GM23248 (cell line): ENCODE measurements around the gene HS3ST3B1. TPM values are rescaled to one million over a fixed set of nuclear protein-coding genes. Genes with fewer than 3 reads are reported as not detected.

Experiments
- DNase-seq: peaks from one replicate; pipeline ENCODE4 v3.0.0-alpha.2; 2015
- H2AFZ ChIP-seq: fragments of 200-600 bp; sonication (generic); 2 replicates; pipeline ENCODE4 v1.6.1; 2016; ENCODE audit warnings: antibody characterized with exemption
- H3F3A ChIP-seq: fragments of 200-600 bp; sonication (generic); 2 replicates; pipeline ENCODE4 v1.6.1; 2016; ENCODE audit warnings: mild to moderate bottlenecking, antibody characterized with exemption, mixed run types; ENCODE audit not compliant: insufficient read depth
- H3K27ac ChIP-seq: fragments of 200-600 bp; sonication (generic); 2 replicates; pipeline ENCODE4 v1.5.1; 2016; ENCODE audit warnings: mild to moderate bottlenecking
- H3K27me3 ChIP-seq: fragments of 200-600 bp; sonication (generic); replicated peaks from 2 replicates; pipeline ENCODE4 v1.6.1; 2016; ENCODE audit warnings: mild to moderate bottlenecking; ENCODE audit not compliant: insufficient read depth
- H3K36me3 ChIP-seq: fragments of 200-600 bp; sonication (generic); 2 replicates; pipeline ENCODE4 v1.6.1; 2016; ENCODE audit warnings: low read depth, mild to moderate bottlenecking
- H3K4me1 ChIP-seq: fragments of 200-600 bp; sonication (generic); 2 replicates; pipeline ENCODE4 v1.6.1; 2016; ENCODE audit warnings: mild to moderate bottlenecking; ENCODE audit not compliant: insufficient read depth
- H3K4me2 ChIP-seq: fragments of 200-600 bp; sonication (generic); one replicate; pipeline ENCODE4 v1.6.1; 2016; ENCODE audit warnings: mild to moderate bottlenecking; ENCODE audit not compliant: unreplicated experiment
- H3K4me3 ChIP-seq: fragments of 200-600 bp; sonication (generic); 2 replicates; pipeline ENCODE4 v1.5.1; 2016; ENCODE audit warnings: mild to moderate bottlenecking
- H3K79me2 ChIP-seq: fragments of 200-600 bp; sonication (generic); 2 replicates; pipeline ENCODE4 v1.6.1; 2016; ENCODE audit warnings: mild to moderate bottlenecking; ENCODE audit not compliant: insufficient read depth
- H3K9ac ChIP-seq: fragments of 200-600 bp; sonication (generic); 2 replicates; pipeline ENCODE4 v1.6.1; 2016; ENCODE audit warnings: mild to moderate bottlenecking
- H3K9me2 ChIP-seq: fragments of 200-600 bp; sonication (generic); 2 replicates; pipeline ENCODE4 v1.6.1; 2016; ENCODE audit warnings: mixed run types, mild to moderate bottlenecking, moderate library complexity; ENCODE audit not compliant: insufficient read depth
- H3K9me3 ChIP-seq: fragments of 200-600 bp; sonication (generic); one replicate; pipeline ENCODE4 v1.6.1; 2017; ENCODE audit warnings: low read depth
- H4K20me1 ChIP-seq: fragments of 200-600 bp; sonication (generic); 2 replicates; pipeline ENCODE4 v1.6.0; 2016; ENCODE audit not compliant: insufficient read depth
- EZH2 ChIP-seq: fragments of 200-600 bp; sonication (generic); IDR thresholded peaks from 2 replicates; pipeline ENCODE4 v1.6.1; 2018; ENCODE audit warnings: antibody characterized with exemption, mild to moderate bottlenecking; ENCODE audit not compliant: insufficient read depth, poor library complexity, severe bottlenecking
- EZH2phosphoT487 ChIP-seq: fragments of 200-600 bp; sonication (generic); IDR thresholded peaks from 2 replicates; pipeline ENCODE4 v1.6.1; 2018; ENCODE audit warnings: antibody characterized with exemption, moderate library complexity, mild to moderate bottlenecking, low read depth; ENCODE audit not compliant: insufficient read depth
- WGBS, 2 experiments: methylation state at CpG; one replicate each; pipeline ENCODE4 v1.1.6; 2015 to 2017; ENCODE audit warnings: low lambda C conversion rate in 2 of 2, low coverage in 1 of 2; ENCODE audit errors: missing lambda C conversion rate in 2 of 2; 5-methylcytosine and 5-hydroxymethylcytosine counted together
- in situ Hi-C: fragments of 300-500 bp; cut with MboI; formaldehyde crosslinking; loops from 2 replicates; pipeline ENCODE4 v1.15.0; 2020
- polyA plus RNA-seq: library from polyadenylated mRNA; unstranded; fragments of >200 nt; fragmentation: Nextera tagmentation; extraction: Ambion mirVana; gene quantifications from 2 replicates; pipeline ENCODE4 v1.2.1, GENCODE V29; 2016
- total RNA-seq: library from RNA; depleted of rRNA; stranded (reverse); fragments of >200 nt; shearing (Covaris generic); gene quantifications from 2 replicates; pipeline ENCODE4 v1.2.3, GENCODE V29; 2014

Gene HS3ST3B1
- total and polyA plus RNA-seq, 2 experiments from 2014 or later, result 37.6 to 41.9 TPM

GRCh38 chr17:14359163-14360020 lies 58.5 kb downstream of the HS3ST3B1 start:
- Histone ChIP-seq H2AFZ (no peak overlapping the region), H3K9me2 (no peaks in the 10 kb centered on the region), H4K20me1 (no peaks in the 10 kb centered on the region), H3K4me3 (no peak overlapping the region), H3K9ac (no peak overlapping the region), H3K27ac (no peak overlapping the region), H3K36me3 (no peaks in the 10 kb centered on the region), H3K4me1 (no peaks in the 10 kb centered on the region), H3K27me3 (no peaks in the 10 kb centered on the region), H3F3A (no peaks in the 10 kb centered on the region; the same call in 1 of the 2 replicates), H3K4me2 (no peak overlapping the region), H3K9me3 (no peaks in the 10 kb centered on the region), H3K79me2 (no peaks in the 10 kb centered on the region)
- DNase-seq, result peak; percentile 10
- 49 to 54% methylated on average over 8 of the region's 8 CpGs for WGBS, 2 experiments
- TF ChIP-seq EZH2 (no peak), EZH2phosphoT487 (no peak)
- in situ Hi-C loops, result no loop called here

- Histone ChIP-seq H3K9me2 (no peaks in the 10 kb centered on the region), H3K36me3 (no peaks in the 10 kb centered on the region), H3K9ac (no peak overlapping the region), H3K4me3 (no peak overlapping the region), H3F3A (no peaks in the 10 kb centered on the region; the same call in 1 of the 2 replicates), H3K4me1 (no peaks in the 10 kb centered on the region), H3K27me3 (no peaks in the 10 kb centered on the region), H3K79me2 (no peaks in the 10 kb centered on the region), H3K4me2 (no peak overlapping the region), H2AFZ (no peak overlapping the region), H3K9me3 (no peaks in the 10 kb centered on the region), H3K27ac (no peak overlapping the region), H4K20me1 (no peaks in the 10 kb centered on the region)
- TF ChIP-seq EZH2, result no peak
- no peak for TF ChIP-seq EZH2phosphoT487
- no peak for DNase-seq
- in situ Hi-C loops, result no loop called here
- 69 to 70% methylated on average over 4 of the region's 4 CpGs for WGBS, 2 experiments
Observed at GRCh38 chr17:14360856-14361255, 60.0 kb downstream of the HS3ST3B1 start.

DNA sequence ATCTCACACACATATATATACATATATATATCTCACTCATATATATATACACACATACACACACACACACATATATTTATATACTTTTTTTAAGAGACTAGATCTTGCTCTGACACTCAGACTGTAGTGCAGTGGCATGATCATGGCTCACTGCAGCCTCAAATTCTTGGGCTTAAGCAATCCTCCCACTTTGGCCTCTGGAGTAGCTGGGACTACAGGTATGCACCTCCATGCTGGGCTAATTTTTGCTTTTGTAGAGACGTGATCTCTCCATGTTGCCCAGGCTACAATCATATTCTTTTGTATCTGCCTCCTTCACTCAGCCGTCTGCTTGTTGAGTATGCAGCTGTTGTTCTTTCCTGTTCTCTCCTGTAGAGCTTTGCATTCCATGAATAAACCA lies 60.6 kb downstream of the HS3ST3B1 start:
- Histone ChIP-seq H3K4me2 (no peak overlapping the region), H2AFZ (no peak overlapping the region), H3K9me3 (no peaks in the 10 kb centered on the region), H3K9me2 (no peaks in the 10 kb centered on the region), H3K9ac (no peak overlapping the region), H3K36me3 (no peaks in the 10 kb centered on the region), H4K20me1 (no peaks in the 10 kb centered on the region), H3F3A (no peaks in the 10 kb centered on the region; the same call in 1 of the 2 replicates), H3K4me3 (no peak overlapping the region), H3K79me2 (no peaks in the 10 kb centered on the region), H3K4me1 (no peaks in the 10 kb centered on the region), H3K27me3 (no peaks in the 10 kb centered on the region), H3K27ac (no peak overlapping the region)
- DNase-seq, result no peak
- in situ Hi-C loops, result no loop called here
- WGBS, 2 experiments, result 85 to 90% methylated on average over 2 of the region's 2 CpGs
- TF ChIP-seq EZH2 (no peak), EZH2phosphoT487 (no peak)

DNA sequence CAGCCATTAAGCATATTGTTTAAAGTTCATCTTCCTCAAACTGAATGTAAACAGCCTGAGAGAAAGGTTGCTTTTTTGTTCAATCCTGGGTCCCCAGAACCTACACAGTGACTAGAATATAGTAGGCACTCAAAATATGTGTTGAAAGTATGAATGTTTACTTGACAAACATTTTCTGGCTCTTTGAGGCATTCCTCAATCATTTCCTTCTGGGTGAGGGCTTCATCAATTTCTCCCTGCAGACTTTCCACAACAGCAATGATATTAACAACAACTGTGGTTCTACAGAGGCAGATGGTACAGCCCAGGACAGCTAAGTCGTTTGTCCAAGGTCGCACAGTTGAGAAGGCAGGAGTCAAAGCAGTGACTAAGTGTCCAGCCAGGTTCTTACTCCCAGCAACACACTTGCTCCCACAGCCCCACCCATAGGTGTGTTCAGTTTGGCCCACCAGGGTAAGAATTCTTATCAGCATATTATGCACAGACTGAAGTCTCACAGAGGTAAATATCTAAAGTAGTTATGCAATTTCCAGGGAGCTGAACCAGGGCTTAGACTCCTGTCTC lies 61.1 kb downstream of the HS3ST3B1 start:
- DNase-seq, result no peak
- Histone ChIP-seq H3K4me3 (no peak overlapping the region), H3K9ac (no peak overlapping the region), H4K20me1 (no peaks in the 10 kb centered on the region), H3K9me2 (no peaks in the 10 kb centered on the region), H3K36me3 (no peaks in the 10 kb centered on the region), H3K27ac (no peak overlapping the region), H3K79me2 (no peaks in the 10 kb centered on the region), H3K27me3 (no peaks in the 10 kb centered on the region), H3K9me3 (no peaks in the 10 kb centered on the region), H2AFZ (no peak overlapping the region), H3K4me2 (no peak overlapping the region), H3K4me1 (no peaks in the 10 kb centered on the region), H3F3A (no peaks in the 10 kb centered on the region; the same call in 1 of the 2 replicates)
- 84 to 90% methylated on average over 2 of the region's 2 CpGs for WGBS, 2 experiments
- in situ Hi-C loops, result no loop called here
- TF ChIP-seq EZH2 (no peak), EZH2phosphoT487 (no peak)
